ENCODE results near the gene C10orf67. TPM values are rescaled to one million over a fixed set of nuclear protein-coding genes. Genes with fewer than 3 reads are reported as not detected.
"Not testable (repeated sequence)": the region's sequence is repeated elsewhere in the genome, so short reads cannot be mapped to it uniquely, and the experiment has no call there.

Gene C10orf67
- total and polyA plus RNA-seq, 9 of the 15 experiments (the other 6 are each of a cell fraction or from before 2014, with no cell fraction given): not detected

GRCh38 chr10:23390408-23390807, 45.8 kb upstream of the C10orf67 start:
- H4K20me1 ChIP-seq (replicated peaks; ENCODE audit: control insufficient read depth, insufficient read depth, low read length); ATAC-seq; H3K4me1 ChIP-seq (replicated peaks in 1 of 2; ENCODE audit: control insufficient read depth in 2 of 2, insufficient read depth in 2 of 2, low read length in 2 of 2); H3K9me1 ChIP-seq (ENCODE audit: control insufficient read depth, insufficient read depth, low read length); H3K4me2 ChIP-seq (ENCODE audit: insufficient read depth, low read length); CTCF ChIA-PET (ENCODE audit: low intra/inter-chr PET ratio); BruUV-seq (replicated peaks); H3K27ac ChIP-seq (ENCODE audit: extremely low read depth, low read depth, low read length); FAIRE-seq; POLR2A ChIA-PET; in situ Hi-C loops (cut with MboI); DNase-seq (ENCODE audit: extremely low read depth in 1 of 4, low spot score in 3 of 4); H3K9me3 ChIP-seq (replicated peaks; ENCODE audit: control insufficient read depth, insufficient read depth, low read depth, low read length); H3K4me3 ChIP-seq; H2AFZ ChIP-seq (ENCODE audit: low read depth, low read length); H3K36me3 ChIP-seq (ENCODE audit: control insufficient read depth, insufficient read depth, low read length); H3K79me2 ChIP-seq (ENCODE audit: control insufficient read depth, insufficient read depth, low read length); intact Hi-C loops (cut with micrococcal nuclease); H3K27me3 ChIP-seq (ENCODE audit: control insufficient read depth in 2 of 2, insufficient read depth in 2 of 2, low read length in 2 of 2); H3K9ac ChIP-seq (ENCODE audit: insufficient read depth in 1 of 2, low read depth in 2 of 2, low read length in 2 of 2); TF ChIP-seq NR2C2 (CRISPR knock-in tag; IDR thresholded peaks at IDR 0.05); NR2C1 (IDR thresholded peaks at IDR 0.05): not testable (repeated sequence)
- 8% methylated on average over 10 of the region's 10 CpGs for WGBS (ENCODE audit: insufficient coverage, low coverage, missing lambda C conversion rate)
- peak; percentile 66 for TF ChIP-seq NFIC (IDR thresholded peaks at IDR 0.05)
- TF ChIP-seq NR2C2 (tag; IDR thresholded peaks at IDR 0.05): peak; percentile 60
- TF ChIP-seq NR2C1 (tag; IDR thresholded peaks at IDR 0.05): peak; percentile 47; the same call in 1 of the 2 replicates

GRCh38 chr10:23387516-23387915, 42.9 kb upstream of the C10orf67 start:
- peak; percentile 64 for TF ChIP-seq ZNF146 (CRISPR knock-in tag; IDR thresholded peaks at IDR 0.05; ENCODE audit: unreplicated experiment)
- H3K36me3 ChIP-seq (ENCODE audit: control insufficient read depth, insufficient read depth, low read length); H3K9ac ChIP-seq (ENCODE audit: insufficient read depth in 1 of 2, low read depth in 2 of 2, low read length in 2 of 2); POLR2A ChIA-PET; H3K4me3 ChIP-seq; H3K4me1 ChIP-seq (replicated peaks in 1 of 2; ENCODE audit: control insufficient read depth in 2 of 2, insufficient read depth in 2 of 2, low read length in 2 of 2); H3K9me3 ChIP-seq (replicated peaks; ENCODE audit: control insufficient read depth, insufficient read depth, low read depth, low read length); ATAC-seq; BruUV-seq (replicated peaks); H3K9me1 ChIP-seq (ENCODE audit: control insufficient read depth, insufficient read depth, low read length); H2AFZ ChIP-seq (ENCODE audit: low read depth, low read length); H4K20me1 ChIP-seq (replicated peaks; ENCODE audit: control insufficient read depth, insufficient read depth, low read length); CTCF ChIA-PET (ENCODE audit: low intra/inter-chr PET ratio); in situ Hi-C loops (cut with MboI); H3K79me2 ChIP-seq (ENCODE audit: control insufficient read depth, insufficient read depth, low read length); H3K27me3 ChIP-seq (ENCODE audit: control insufficient read depth in 2 of 2, insufficient read depth in 2 of 2, low read length in 2 of 2); FAIRE-seq; intact Hi-C loops (cut with micrococcal nuclease); H3K27ac ChIP-seq (ENCODE audit: extremely low read depth, low read depth, low read length); H3K4me2 ChIP-seq (ENCODE audit: insufficient read depth, low read length); DNase-seq (ENCODE audit: extremely low read depth in 1 of 4, low spot score in 3 of 4): not testable (repeated sequence)
- WGBS (ENCODE audit: insufficient coverage, low coverage, missing lambda C conversion rate): 0% methylated on average over 2 of the region's 3 CpGs

Measured in K562 (cell line).